GM10266 (cell line): ENCODE results near the gene ITPRID1.

Experiments
- DNase-seq: peaks from one replicate; pipeline ENCODE4 v3.0.0; 2012; ENCODE audit errors: extremely low spot score
- TF ChIP-seq, protein P1 (sequence below): IDR thresholded peaks from 2 replicates; pipeline ENCODE4 v1.5.1; 2012; ENCODE audit warnings: mild to moderate bottlenecking, low read depth; ENCODE audit not compliant: control insufficient read depth, insufficient read depth; ENCODE audit errors: missing control alignments

ITPRID1 gene

DNA sequence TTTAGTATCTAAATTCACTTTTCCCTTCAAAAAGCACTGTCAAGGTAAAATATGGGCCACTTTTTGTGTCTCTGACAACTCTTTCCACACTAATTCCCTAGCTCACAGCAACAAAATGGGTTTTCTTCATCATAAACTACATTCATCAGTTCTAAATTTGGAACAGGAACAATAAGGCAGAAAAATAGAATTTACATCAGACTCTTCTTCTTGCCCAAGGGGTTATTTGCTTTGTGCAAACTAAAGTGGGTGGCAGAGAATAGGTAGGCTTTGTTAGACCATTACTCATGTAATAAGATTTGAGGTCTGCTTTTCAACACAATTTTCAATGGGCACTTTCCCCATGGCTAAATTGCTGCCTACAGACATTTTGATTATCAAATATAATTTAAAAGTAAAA lies 155.6 kb downstream of the ITPRID1 start:
- TF ChIP-seq, protein P1, sequence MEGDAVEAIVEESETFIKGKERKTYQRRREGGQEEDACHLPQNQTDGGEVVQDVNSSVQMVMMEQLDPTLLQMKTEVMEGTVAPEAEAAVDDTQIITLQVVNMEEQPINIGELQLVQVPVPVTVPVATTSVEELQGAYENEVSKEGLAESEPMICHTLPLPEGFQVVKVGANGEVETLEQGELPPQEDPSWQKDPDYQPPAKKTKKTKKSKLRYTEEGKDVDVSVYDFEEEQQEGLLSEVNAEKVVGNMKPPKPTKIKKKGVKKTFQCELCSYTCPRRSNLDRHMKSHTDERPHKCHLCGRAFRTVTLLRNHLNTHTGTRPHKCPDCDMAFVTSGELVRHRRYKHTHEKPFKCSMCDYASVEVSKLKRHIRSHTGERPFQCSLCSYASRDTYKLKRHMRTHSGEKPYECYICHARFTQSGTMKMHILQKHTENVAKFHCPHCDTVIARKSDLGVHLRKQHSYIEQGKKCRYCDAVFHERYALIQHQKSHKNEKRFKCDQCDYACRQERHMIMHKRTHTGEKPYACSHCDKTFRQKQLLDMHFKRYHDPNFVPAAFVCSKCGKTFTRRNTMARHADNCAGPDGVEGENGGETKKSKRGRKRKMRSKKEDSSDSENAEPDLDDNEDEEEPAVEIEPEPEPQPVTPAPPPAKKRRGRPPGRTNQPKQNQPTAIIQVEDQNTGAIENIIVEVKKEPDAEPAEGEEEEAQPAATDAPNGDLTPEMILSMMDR: no peak
- no peak for DNase-seq

DNA sequence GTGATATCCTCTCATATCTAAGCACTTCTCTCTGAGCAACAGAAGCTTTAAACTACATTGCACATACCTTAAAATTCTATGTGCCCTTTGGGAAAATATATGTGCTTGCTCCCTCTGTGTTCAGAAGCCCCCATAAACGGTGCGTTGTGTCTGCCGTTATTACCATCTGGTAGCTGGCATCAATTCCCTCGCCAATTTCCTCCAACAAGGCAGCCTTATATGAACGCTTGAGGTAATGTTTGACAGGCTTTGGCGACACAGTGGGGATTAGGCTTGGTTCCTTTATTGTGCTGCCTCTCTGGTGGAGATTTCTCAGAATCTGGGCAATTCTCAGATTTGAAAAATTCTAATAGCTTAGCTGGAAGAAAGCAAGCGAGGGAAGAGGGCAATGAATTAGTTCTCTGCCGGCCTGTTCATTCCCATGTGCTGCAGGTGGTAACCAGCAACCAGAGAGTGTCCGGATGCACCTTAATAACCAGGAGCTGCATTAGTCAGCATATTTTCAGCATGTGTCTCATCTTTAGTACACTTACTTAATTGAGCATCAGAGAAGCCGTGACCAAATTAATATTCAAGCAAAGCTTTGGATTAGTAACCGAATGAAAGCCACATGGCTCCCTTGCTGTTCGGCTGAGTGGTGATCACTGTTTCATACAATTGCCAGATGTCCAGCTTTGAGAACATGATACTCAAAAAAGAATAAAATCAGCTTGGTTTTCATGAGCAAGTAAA lies 165.8 kb downstream of the ITPRID1 start:
- no peak for DNase-seq
- TF ChIP-seq, protein P1: no peak

DNA sequence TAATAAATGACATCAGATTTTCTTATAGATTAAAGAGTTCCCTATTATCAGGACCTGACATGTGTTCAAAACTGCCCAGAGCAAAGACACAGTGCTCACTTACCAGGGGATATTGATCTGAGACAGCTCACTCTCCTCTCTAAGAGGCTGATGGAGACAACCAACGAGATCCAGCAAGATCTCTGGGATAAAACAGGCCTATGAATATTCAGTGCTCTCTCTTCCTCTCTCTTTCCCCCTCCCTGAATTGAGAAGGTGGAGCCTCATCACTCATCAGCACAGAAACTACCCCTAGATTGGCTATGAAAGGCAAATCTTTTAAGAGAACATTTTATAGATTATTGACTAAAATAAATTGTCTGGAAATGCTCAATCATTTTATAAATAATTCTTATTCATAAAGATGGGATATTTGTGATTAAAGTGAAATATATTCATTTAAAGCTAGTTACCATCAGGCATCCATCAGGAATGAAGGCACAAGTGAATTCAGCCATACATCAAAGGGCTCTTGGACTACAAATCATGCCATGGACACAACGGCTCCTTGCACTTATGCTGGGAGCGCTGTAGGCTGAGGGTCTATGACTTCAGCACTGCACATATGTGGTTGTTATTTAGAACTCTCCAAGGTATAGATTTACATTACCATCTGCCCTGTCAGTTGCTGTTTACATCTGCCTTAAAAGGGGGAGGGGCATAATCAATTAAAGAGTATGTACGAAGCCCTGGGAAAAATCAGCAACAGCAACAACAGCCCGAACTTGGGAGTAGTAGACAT lies 169.7 kb downstream of the ITPRID1 start:
- TF ChIP-seq, protein P1: no peak
- no peak for DNase-seq

DNA sequence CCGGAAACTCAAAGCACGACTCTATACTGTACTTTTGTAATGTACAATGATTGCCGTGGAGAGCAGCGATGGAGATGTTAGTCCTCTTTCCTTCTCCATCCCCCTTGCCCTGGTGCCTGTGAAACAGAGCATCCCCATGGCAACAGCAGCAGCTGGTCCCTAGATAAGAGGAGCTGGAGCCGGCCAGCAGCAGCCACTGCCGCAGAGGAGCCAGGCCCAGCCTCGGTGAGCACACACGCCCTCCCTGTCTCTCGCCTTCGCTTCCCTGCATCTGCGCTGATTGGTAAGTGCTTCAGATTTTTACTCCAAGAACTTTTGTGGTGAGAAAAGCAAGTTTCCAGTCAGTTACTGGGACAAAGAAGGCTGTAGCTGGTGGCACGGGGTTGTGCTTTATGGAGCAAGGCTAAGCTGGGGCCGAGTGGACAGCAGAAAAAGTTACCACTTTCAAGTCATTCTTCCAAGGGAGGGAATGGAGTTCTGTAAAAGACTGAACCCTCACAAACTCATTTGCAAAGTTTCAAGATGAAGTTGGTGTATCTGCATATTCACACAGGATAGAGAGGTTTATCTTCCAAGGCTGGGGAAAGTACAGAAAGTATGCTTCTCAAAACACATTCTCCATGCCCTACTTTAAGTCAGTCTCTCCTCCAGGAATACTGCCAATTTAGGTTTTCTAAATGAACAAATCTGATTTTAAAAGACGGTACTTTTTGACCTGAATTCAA lies 173.3 kb downstream of the ITPRID1 start, which contains the start of gene PPP1R17:
Gene PPP1R17, plus strand, starts transcription at position 192 of the 725 bp plus-strand sequence. CDS start 5,227 bp downstream, outside the sequence.
- TF ChIP-seq, protein P1: no peak
- no peak for DNase-seq

DNA sequence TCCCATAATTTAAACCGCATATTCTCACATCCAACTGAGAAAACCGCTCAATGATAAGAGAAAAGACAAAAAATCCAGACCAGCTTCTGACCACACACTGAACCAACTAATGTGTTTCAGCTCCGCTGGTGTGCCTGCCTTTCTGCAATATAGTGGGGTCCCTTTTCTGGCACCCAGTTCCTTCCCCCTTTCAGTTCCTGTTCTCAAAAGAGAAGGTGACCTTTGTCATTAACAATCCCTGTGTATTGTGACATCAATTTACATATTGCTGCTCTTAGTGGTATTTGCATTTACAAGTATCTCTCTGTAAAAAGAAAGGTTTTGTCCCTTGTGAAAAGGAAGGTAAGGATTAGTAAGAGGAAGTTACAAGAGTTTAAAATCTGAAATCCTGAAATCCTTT lies 174.5 kb downstream of the ITPRID1 start:
- no peak for DNase-seq

DNA sequence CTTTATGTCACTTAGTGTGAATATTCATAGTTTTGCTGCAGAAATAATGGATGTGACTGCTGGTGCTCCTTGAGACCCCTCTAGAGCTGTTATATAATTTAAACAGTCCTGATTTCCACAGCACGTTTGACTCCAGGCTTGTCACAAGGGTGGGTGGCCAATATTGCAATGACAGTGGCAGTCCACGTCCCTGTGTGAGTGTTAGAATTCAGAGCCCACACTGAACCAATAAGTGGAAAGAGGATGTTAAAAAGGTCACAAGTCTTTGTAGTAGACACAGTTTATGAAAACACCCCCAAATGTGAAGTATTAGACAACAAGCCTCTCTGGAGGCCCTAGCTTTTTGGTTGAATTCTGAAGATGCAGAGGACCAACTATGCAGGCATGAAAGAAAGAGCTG lies 175.1 kb downstream of the ITPRID1 start:
- TF ChIP-seq, protein P1: no peak

More for the DNA sequence above, 174.5 kb downstream of the ITPRID1 start:
- TF ChIP-seq, protein P1: no peak

More for the DNA sequence above, 175.1 kb downstream of the ITPRID1 start:
- no peak for DNase-seq
